Stimulated activated CD4-positive, alpha-beta T cell treated with anti-CD3 and anti-CD28 coated beads, Interleukin-12 subunit alpha, Interleukin-12 subunit beta, amount 100 ng/mL, for 4 hours (primary cell): ENCODE measurements around the gene HTR3C.

Experiments used
- DNase-seq: peaks from one replicate; pipeline ENCODE4 v3.0.0-alpha.2; 2020

Gene HTR3C

GRCh38 chr3:184096811-184097383, 44.0 kb downstream of the HTR3C start, which contains the start of gene HTR3E:
TSS of gene HTR3E (plus strand) at chr3:184097064. CDS start at chr3:184097530, 466 bp downstream.
- no peak for DNase-seq

GRCh38 chr3:184097556-184097955, 44.7 kb downstream of the HTR3C start:
- no peak for DNase-seq

DNA sequence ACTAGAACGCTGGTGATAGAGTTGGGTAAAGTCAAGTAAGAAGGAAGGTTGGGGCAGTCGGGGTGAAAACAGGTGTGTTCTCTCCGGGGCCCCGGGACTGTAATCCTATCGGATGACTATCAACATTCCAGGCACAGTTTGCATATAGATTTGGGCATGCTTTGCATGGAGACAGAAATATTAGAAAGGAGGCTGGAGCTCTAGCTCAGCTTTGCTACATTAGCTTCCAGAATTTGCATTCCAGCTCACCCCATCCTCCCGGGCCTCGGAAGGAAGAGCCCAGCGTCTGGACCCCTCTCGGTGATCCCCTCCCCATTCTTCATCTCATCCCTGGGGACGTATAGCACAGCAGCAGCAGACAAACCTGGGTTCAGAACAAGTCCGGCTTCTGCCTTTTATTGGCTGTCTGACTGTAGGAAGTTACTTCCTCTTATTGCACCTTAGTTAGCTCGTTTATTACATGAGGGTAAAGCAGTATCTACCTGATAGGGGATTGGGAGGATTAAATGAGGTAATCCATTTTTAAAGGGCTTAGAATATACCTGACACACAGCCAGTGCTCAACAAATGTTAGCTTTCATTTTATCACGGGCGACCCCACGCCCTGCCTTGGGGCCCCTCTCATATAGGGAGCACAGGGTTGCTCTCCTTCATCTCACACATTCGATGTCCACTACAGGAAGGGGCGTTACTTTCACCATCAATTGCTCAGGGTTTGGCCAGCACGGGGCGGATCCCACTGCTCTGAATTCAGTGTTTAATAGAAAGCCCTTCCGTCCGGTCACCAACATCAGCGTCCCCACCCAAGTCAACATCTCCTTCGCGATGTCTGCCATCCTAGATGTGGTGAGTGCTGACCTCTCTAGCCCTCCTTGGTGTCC, 47.2 kb downstream of the HTR3C start:
- no peak for DNase-seq
